Endothelial cell of umbilical vein (primary cell): ENCODE results near the gene UROC1. TPM values are rescaled to one million over a fixed set of nuclear protein-coding genes. Genes with fewer than 3 reads are reported as not detected.

ENCODE experiments used
- BruUV-seq: library from RNA; stranded (reverse); fragments of 400-500 nt; replicated peaks from 2 replicates; lab custom pipeline; 2021; lab: Mats Ljungman, UMichigan
- CTCF ChIA-PET: fragments of 300-600, 350-600 bp; sonication (Branson Sonifier 250); formaldehyde crosslinking; loops from one replicate; lab custom pipeline; 2021; ENCODE audit warnings: antibody characterized with exemption, inconsistent platforms; lab: Charles Lee
- POLR2A ChIA-PET: fragments of 300-600, 350-600 bp; sonication (Branson Sonifier 250); formaldehyde crosslinking; loops from one replicate; lab custom pipeline; 2021; ENCODE audit warnings: antibody characterized with exemption, inconsistent platforms; lab: Charles Lee
- DNase-seq: peaks from one replicate; pipeline ENCODE4 v3.0.0-alpha.2; 2011; ENCODE audit warnings: low read depth, low spot score
- FAIRE-seq: peaks from 2 replicates; lab custom pipeline; 2011; peaks lifted over from hg19 to GRCh38; lab: Jason Lieb, UNC
- H2AFZ ChIP-seq: 2 replicates; pipeline ENCODE4 v1.6.0; 2012; ENCODE audit warnings: low read depth, low read length, control low read depth, inconsistent platforms
- H3K27ac ChIP-seq: 2 replicates; pipeline ENCODE4 v1.5.1; 2011; ENCODE audit warnings: low read depth, mild to moderate bottlenecking, control low read depth, low read length, moderate library complexity; ENCODE audit not compliant: insufficient read depth
- H3K27me3 ChIP-seq, 2 experiments: 2 replicates each; pipeline versions ENCODE4 v1.6.0 to v1.6.1; 2011; ENCODE audit warnings: low read length in 2 of 2, mixed read lengths in 1 of 2; ENCODE audit not compliant: control insufficient read depth in 2 of 2, insufficient read depth in 2 of 2
- H3K36me3 ChIP-seq, 2 experiments: 2 replicates in 1 of 2; 3 replicates in 1 of 2; pipeline ENCODE4 v1.5.1; 2011; ENCODE audit warnings: low read length in 2 of 2, mild to moderate bottlenecking in 1 of 2, moderate library complexity in 1 of 2; ENCODE audit not compliant: control insufficient read depth in 2 of 2, insufficient read depth in 2 of 2; ENCODE audit errors: extremely low read depth in 1 of 2
- H3K4me1 ChIP-seq: 3 replicates; pipeline ENCODE4 v1.5.1; 2011; ENCODE audit warnings: mild to moderate bottlenecking, low read length; ENCODE audit not compliant: control insufficient read depth, insufficient read depth; ENCODE audit errors: extremely low read depth
- H3K4me2 ChIP-seq: 2 replicates; pipeline ENCODE4 v1.6.1; 2011; ENCODE audit warnings: low read length, control low read depth, mixed read lengths; ENCODE audit not compliant: insufficient read depth
- H3K4me3 ChIP-seq, 3 experiments: fragments of 200-600 bp in 1 of 3; sonication (generic), shearing (Covaris generic) in 1 of 3; replicated peaks in 1 of 3; 2 replicates each; pipeline ENCODE4 v1.5.1; 2011 to 2016; ENCODE audit warnings: control low read depth in 3 of 3, low read length in 3 of 3, mild to moderate bottlenecking in 2 of 3, inconsistent platforms in 1 of 3, low read depth in 1 of 3, moderate library complexity in 1 of 3; ENCODE audit not compliant: insufficient read depth in 1 of 3
- H3K79me2 ChIP-seq: 2 replicates; pipeline ENCODE4 v1.6.0; 2012; ENCODE audit warnings: low read length, inconsistent platforms; ENCODE audit not compliant: control insufficient read depth, insufficient read depth
- H3K9ac ChIP-seq: replicated peaks from 2 replicates; pipeline ENCODE3; 2011; ENCODE audit warnings: low read length, control low read depth; ENCODE audit not compliant: insufficient read depth; ENCODE audit errors: extremely low read depth
- H3K9me1 ChIP-seq: replicated peaks from 3 replicates; pipeline ENCODE4 v1.6.0; 2011; ENCODE audit warnings: mild to moderate bottlenecking, low read length; ENCODE audit not compliant: control insufficient read depth, insufficient read depth; ENCODE audit errors: extremely low read depth
- H3K9me3 ChIP-seq: replicated peaks from 2 replicates; pipeline ENCODE4 v1.5.1; 2012; ENCODE audit warnings: low read length, inconsistent platforms; ENCODE audit not compliant: control insufficient read depth, insufficient read depth
- H4K20me1 ChIP-seq: replicated peaks from 2 replicates; pipeline ENCODE3; 2011; ENCODE audit warnings: mild to moderate bottlenecking, low read length; ENCODE audit not compliant: control insufficient read depth, insufficient read depth; ENCODE audit errors: extremely low read depth
- EZH2 ChIP-seq: IDR thresholded peaks from 2 replicates; pipeline ENCODE4 v1.6.1; 2012; ENCODE audit warnings: borderline replicate concordance, low read depth, mild to moderate bottlenecking, moderate library complexity, low read length, inconsistent platforms; ENCODE audit not compliant: severe bottlenecking
- FOS ChIP-seq: IDR thresholded peaks from 2 replicates; pipeline ENCODE4 v1.6.1; 2011; ENCODE audit warnings: mild to moderate bottlenecking, low read length, moderate library complexity, borderline replicate concordance; ENCODE audit not compliant: insufficient read depth
- GATA2 ChIP-seq: IDR thresholded peaks from 2 replicates; pipeline ENCODE4 v1.7.0; 2011; ENCODE audit warnings: low read depth, mild to moderate bottlenecking, moderate library complexity, mixed read lengths, low read length; ENCODE audit not compliant: insufficient read length, insufficient read depth
- JUN ChIP-seq: IDR thresholded peaks from 2 replicates; pipeline ENCODE4 v1.6.1; 2011; ENCODE audit warnings: borderline replicate concordance, low read depth; ENCODE audit not compliant: insufficient read length, insufficient read depth
- MYC ChIP-seq: IDR thresholded peaks from one replicate; pipeline ENCODE4 v1.6.1; 2011; ENCODE audit warnings: mild to moderate bottlenecking, low read depth, low read length
- POLR2A ChIP-seq: IDR thresholded peaks from 2 replicates; pipeline ENCODE4 v1.6.1; 2012; ENCODE audit warnings: low read depth, mild to moderate bottlenecking, control low read depth, low read length
- POLR2AphosphoS5 ChIP-seq: IDR thresholded peaks from 2 replicates; pipeline ENCODE4 v1.6.1; 2012; ENCODE audit warnings: low read depth, mild to moderate bottlenecking, control low read depth, low read length, moderate library complexity; ENCODE audit not compliant: insufficient read depth
- dilution Hi-C: fragments of 300-500 bp; cut with MboI; formaldehyde crosslinking; loops from one replicate; pipeline ENCODE4 v1.15.0; 2019; ENCODE audit warnings: low sequenced_read_pairs; ENCODE audit not compliant: extremely low pct_ligation_motif_present
- intact Hi-C: fragments of 100-400 bp; cut with micrococcal nuclease; formaldehyde crosslinking; loops from one replicate; pipeline ENCODE4 v1.10.0; 2022
- polyA plus RNA-seq, 4 experiments: library from polyadenylated mRNA; depleted of rRNA in 3 of 4; stranded (reverse) in 3 of 4; unstranded in 1 of 4; fragments of >200 nt; gene quantifications; 2 replicates each; pipeline versions ENCODE4 v1.2.1 to v1.2.3, GENCODE V29; 2011 to 2012; ENCODE audit warnings: missing spikeins in 1 of 4
- total RNA-seq: library from RNA; stranded (reverse); gene quantifications from 2 replicates; pipeline ENCODE4 v1.2.3, GENCODE V29; 2021
- TF ChIP-seq, protein P1 (sequence below): IDR thresholded peaks from 2 replicates; pipeline ENCODE4 v1.6.1; 2011; ENCODE audit not compliant: insufficient read depth, insufficient read length
- TF ChIP-seq, protein P2 (sequence below), 2 donors: IDR thresholded peaks; 1 replicate in 1 of 2; 2 replicates in 1 of 2; pipeline ENCODE4 v1.5.1; 2011; ENCODE audit warnings: low read length in 2 of 2, mild to moderate bottlenecking in 2 of 2, moderate library complexity in 2 of 2, control low read depth in 1 of 2, inconsistent platforms in 1 of 2, low read depth in 1 of 2; ENCODE audit not compliant: insufficient read depth in 1 of 2; ENCODE audit errors: extremely low read depth in 1 of 2

UROC1 gene
- total and polyA plus RNA-seq, 2 donors (not counting 3 experiments of a cell fraction or from before 2014, with no cell fraction given): not detected

DNA sequence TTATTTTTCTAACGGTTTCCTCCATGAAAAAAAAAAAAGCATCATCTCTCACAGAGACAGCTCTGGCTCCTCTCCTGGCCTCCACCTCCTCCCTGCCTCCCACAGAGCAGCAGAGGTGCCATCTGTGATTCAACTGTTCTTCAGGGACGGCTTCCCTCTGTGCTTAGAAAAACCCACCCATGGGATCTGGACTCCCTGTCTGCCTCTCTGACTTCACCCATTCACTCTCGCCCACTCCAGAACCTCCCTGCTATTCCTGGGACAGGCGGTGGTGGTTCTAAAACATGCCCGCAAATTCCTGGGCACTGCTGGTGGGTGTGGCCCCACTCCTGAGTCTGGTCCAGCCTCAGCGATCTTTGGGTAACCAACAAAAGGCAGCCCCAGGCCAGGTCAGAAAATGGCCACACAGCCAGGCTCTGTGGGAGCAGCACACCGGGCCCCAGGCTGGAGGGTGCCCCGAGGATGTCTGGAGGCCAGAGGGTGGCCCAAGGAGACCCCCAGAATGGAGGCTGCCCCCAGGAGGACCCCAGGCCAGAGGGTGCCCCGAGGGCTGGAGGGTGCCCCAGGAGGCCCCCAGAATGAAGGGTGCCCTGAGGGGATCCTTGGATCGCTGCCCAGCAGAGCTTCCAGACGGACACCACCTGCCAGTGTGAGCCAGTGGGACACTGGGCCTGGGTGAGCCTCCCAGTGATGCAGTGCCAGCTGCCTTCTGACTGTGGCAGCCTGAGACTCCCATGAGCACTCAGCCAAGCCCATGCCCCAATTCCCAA, 3.7 kb upstream of the UROC1 start:
- H3K9me1 ChIP-seq: no peaks in the 10 kb centered on the region
- BruUV-seq: no TSS peak
- FAIRE-seq: no peak
- H4K20me1 ChIP-seq: no peaks in the 10 kb centered on the region
- dilution Hi-C loops: no loop called here
- TF ChIP-seq POLR2A (no peak), POLR2AphosphoS5 (no peak), EZH2 (no peak), MYC (no peak), JUN (no peak), GATA2 (no peak), FOS (no peak)
- TF ChIP-seq, protein P1, sequence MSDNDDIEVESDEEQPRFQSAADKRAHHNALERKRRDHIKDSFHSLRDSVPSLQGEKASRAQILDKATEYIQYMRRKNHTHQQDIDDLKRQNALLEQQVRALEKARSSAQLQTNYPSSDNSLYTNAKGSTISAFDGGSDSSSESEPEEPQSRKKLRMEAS: no peak
- TF ChIP-seq, protein P2, sequence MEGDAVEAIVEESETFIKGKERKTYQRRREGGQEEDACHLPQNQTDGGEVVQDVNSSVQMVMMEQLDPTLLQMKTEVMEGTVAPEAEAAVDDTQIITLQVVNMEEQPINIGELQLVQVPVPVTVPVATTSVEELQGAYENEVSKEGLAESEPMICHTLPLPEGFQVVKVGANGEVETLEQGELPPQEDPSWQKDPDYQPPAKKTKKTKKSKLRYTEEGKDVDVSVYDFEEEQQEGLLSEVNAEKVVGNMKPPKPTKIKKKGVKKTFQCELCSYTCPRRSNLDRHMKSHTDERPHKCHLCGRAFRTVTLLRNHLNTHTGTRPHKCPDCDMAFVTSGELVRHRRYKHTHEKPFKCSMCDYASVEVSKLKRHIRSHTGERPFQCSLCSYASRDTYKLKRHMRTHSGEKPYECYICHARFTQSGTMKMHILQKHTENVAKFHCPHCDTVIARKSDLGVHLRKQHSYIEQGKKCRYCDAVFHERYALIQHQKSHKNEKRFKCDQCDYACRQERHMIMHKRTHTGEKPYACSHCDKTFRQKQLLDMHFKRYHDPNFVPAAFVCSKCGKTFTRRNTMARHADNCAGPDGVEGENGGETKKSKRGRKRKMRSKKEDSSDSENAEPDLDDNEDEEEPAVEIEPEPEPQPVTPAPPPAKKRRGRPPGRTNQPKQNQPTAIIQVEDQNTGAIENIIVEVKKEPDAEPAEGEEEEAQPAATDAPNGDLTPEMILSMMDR (IDR thresholded peaks at IDR 0.05; ENCODE audit: extremely low read depth in 1 of 2, insufficient read depth in 1 of 2, low read depth in 1 of 2, low read length in 2 of 2): no peak
- H3K27ac ChIP-seq: no peak overlapping the region
- POLR2A ChIA-PET: no interaction called here
- peaks cover 13 to 17% of the 10 kb centered on the region in 2 experiments for H3K27me3 ChIP-seq
- CTCF ChIA-PET: interaction anchor here (1.2 kb wide), 1 partner anchor 1027 kb away, joined by 3 read pairs; no protein-coding TSS in a partner anchor
- H3K4me2 ChIP-seq: no peak overlapping the region
- no peaks in the 10 kb centered on the region for H3K4me1 ChIP-seq
- H3K9ac ChIP-seq: no peak overlapping the region
- H3K36me3 ChIP-seq: no peaks in the 10 kb centered on the region
- H3K9me3 ChIP-seq: no peaks in the 10 kb centered on the region
- H3K4me3 ChIP-seq: no peak overlapping the region
- no peak overlapping the region for H2AFZ ChIP-seq
- no peak for DNase-seq
- no peaks in the 10 kb centered on the region for H3K79me2 ChIP-seq
- intact Hi-C loops: loop anchor here (10.0 kb wide), 1 partner anchor 483 kb away; no protein-coding TSS in a partner anchor
